Mucosa of rectum (tissue), 2 donors: ENCODE data around the gene RAB7B.

ENCODE experiments used
- H3K27ac ChIP-seq, 2 donors: one replicate each; pipeline ENCODE4 v1.7.0; 2013; ENCODE audit warnings: inconsistent platforms in 2 of 2, low read depth in 2 of 2, low read length in 2 of 2
- H3K27me3 ChIP-seq, 2 donors: one replicate each; pipeline ENCODE4 v1.7.0; 2013; ENCODE audit warnings: low read length in 2 of 2; ENCODE audit not compliant: control insufficient read depth in 2 of 2, insufficient read depth in 2 of 2
- H3K36me3 ChIP-seq, 2 donors: one replicate each; pipeline ENCODE4 v1.7.0; 2013; ENCODE audit warnings: low read length in 2 of 2; ENCODE audit not compliant: control insufficient read depth in 2 of 2, insufficient read depth in 2 of 2
- H3K4me1 ChIP-seq, 2 donors: one replicate each; pipeline ENCODE4 v1.7.0; 2013; ENCODE audit warnings: low read length in 2 of 2, mild to moderate bottlenecking in 1 of 2; ENCODE audit not compliant: control insufficient read depth in 2 of 2, insufficient read depth in 2 of 2
- H3K4me3 ChIP-seq, 2 donors: one replicate each; pipeline ENCODE4 v1.7.0; 2013; ENCODE audit warnings: low read length in 2 of 2
- H3K9ac ChIP-seq, 2 donors: one replicate each; pipeline ENCODE4 v1.7.0; 2013; ENCODE audit warnings: low read length in 2 of 2, low read depth in 1 of 2, mild to moderate bottlenecking in 1 of 2
- H3K9me3 ChIP-seq, 2 donors: one replicate each; pipeline ENCODE4 v1.7.0; 2013; ENCODE audit warnings: low read length in 2 of 2; ENCODE audit not compliant: control insufficient read depth in 2 of 2
- donor health status: healthy.
- donor health status: Normal muscosa, but diverticular disease.

RAB7B gene

GRCh38 chr1:205951746-205952145, 51.4 kb downstream of the RAB7B start:
- no peaks in the 10 kb centered on the region for H3K9me3 ChIP-seq
- peaks cover 0 to 3% of the 10 kb centered on the region in 2 donors for H3K27me3 ChIP-seq
- no peaks in the 10 kb centered on the region for H3K4me1 ChIP-seq
- no peaks in the 10 kb centered on the region for H3K36me3 ChIP-seq
- no peak overlapping the region for H3K4me3 ChIP-seq
- H3K27ac ChIP-seq = no peak overlapping the region
- no peak overlapping the region for H3K9ac ChIP-seq

- Histone ChIP-seq H3K36me3 (no peaks in the 10 kb centered on the region), H3K9me3 (no peaks in the 10 kb centered on the region), H3K9ac (no peak overlapping the region), H3K27ac (no peak overlapping the region), H3K4me1 (no peaks in the 10 kb centered on the region), H3K4me3 (no peak overlapping the region), H3K27me3 (peaks cover 0 to 3% of the 10 kb centered on the region in 2 donors)
Measured at GRCh38 chr1:205950826-205951549, 52.2 kb downstream of the RAB7B start.

GRCh38 chr1:205950280-205950679, 52.9 kb downstream of the RAB7B start:
- Histone ChIP-seq H3K27me3 (no peaks in the 10 kb centered on the region), H3K4me3 (no peak overlapping the region), H3K9me3 (no peaks in the 10 kb centered on the region), H3K36me3 (no peaks in the 10 kb centered on the region), H3K9ac (no peak overlapping the region), H3K4me1 (no peaks in the 10 kb centered on the region), H3K27ac (no peak overlapping the region)

GRCh38 chr1:205949753-205950152, 53.4 kb downstream of the RAB7B start:
- H3K9ac ChIP-seq = no peak overlapping the region
- H3K9me3 ChIP-seq = no peaks in the 10 kb centered on the region
- H3K27me3 ChIP-seq = peaks cover 0 to 3% of the 10 kb centered on the region in 2 donors
- H3K4me3 ChIP-seq = no peak overlapping the region
- H3K36me3 ChIP-seq = no peaks in the 10 kb centered on the region
- H3K27ac ChIP-seq = no peak overlapping the region
- no peaks in the 10 kb centered on the region for H3K4me1 ChIP-seq

- Histone ChIP-seq H3K4me3 (no peak overlapping the region), H3K27me3 (peaks cover 0 to 3% of the 10 kb centered on the region in 2 donors), H3K27ac (no peak overlapping the region), H3K4me1 (no peaks in the 10 kb centered on the region), H3K9ac (no peak overlapping the region), H3K9me3 (no peaks in the 10 kb centered on the region), H3K36me3 (no peaks in the 10 kb centered on the region)
Measured at GRCh38 chr1:205948886-205949285, 54.3 kb downstream of the RAB7B start.

- Histone ChIP-seq H3K9me3 (no peaks in the 10 kb centered on the region), H3K36me3 (no peaks in the 10 kb centered on the region), H3K27ac (no peak overlapping the region), H3K4me1 (no peaks in the 10 kb centered on the region), H3K4me3 (no peak overlapping the region), H3K9ac (no peak overlapping the region), H3K27me3 (peaks cover 0 to 3% of the 10 kb centered on the region in 2 donors)
Measured at GRCh38 chr1:205948039-205948438, 55.2 kb downstream of the RAB7B start.

GRCh38 chr1:205947024-205947423, 56.2 kb downstream of the RAB7B start:
- Histone ChIP-seq H3K4me3 (no peak overlapping the region), H3K27me3 (peaks cover 0 to 3% of the 10 kb centered on the region in 2 donors), H3K27ac (no peak overlapping the region), H3K4me1 (no peaks in the 10 kb centered on the region), H3K9me3 (no peaks in the 10 kb centered on the region), H3K9ac (no peak overlapping the region), H3K36me3 (no peaks in the 10 kb centered on the region)

GRCh38 chr1:205945069-205945468, 58.1 kb downstream of the RAB7B start:
- Histone ChIP-seq H3K9me3 (no peaks in the 10 kb centered on the region), H3K27me3 (peaks cover 0 to 3% of the 10 kb centered on the region in 2 donors), H3K4me1 (no peaks in the 10 kb centered on the region), H3K36me3 (no peaks in the 10 kb centered on the region), H3K9ac (no peak overlapping the region), H3K27ac (no peak overlapping the region), H3K4me3 (no peak overlapping the region)

- H3K36me3 ChIP-seq = no peaks in the 10 kb centered on the region
- no peaks in the 10 kb centered on the region for H3K4me1 ChIP-seq
- H3K27me3 ChIP-seq = peaks cover 0 to 3% of the 10 kb centered on the region in 2 donors
Measured at GRCh38 chr1:205944525-205944924, 58.7 kb downstream of the RAB7B start.

GRCh38 chr1:205943245-205943644, 60.0 kb downstream of the RAB7B start, which contains the start of gene SLC26A9:
TSS of gene SLC26A9 (minus strand) at chr1:205943456. CDS start at chr1:205935820, 7,636 bp downstream.
- Histone ChIP-seq H3K27ac (no peak within 1 kb of the TSS), H3K4me1 (no peaks in the 10 kb centered on the region), H3K9me3 (no peaks in the 10 kb centered on the region), H3K27me3 (peaks cover 0 to 3% of the 10 kb centered on the region in 2 donors), H3K36me3 (no peaks in the 10 kb centered on the region), H3K4me3 (no peak within 1 kb of the TSS), H3K9ac (no peak within 1 kb of the TSS)

More at GRCh38 chr1:205944525-205944924, 58.7 kb downstream of the RAB7B start:
- H3K9ac ChIP-seq = no peak overlapping the region
- no peaks in the 10 kb centered on the region for H3K9me3 ChIP-seq
- H3K4me3 ChIP-seq = no peak overlapping the region
- no peak overlapping the region for H3K27ac ChIP-seq
